CD14-positive monocyte (primary cell): Measurements from ENCODE around the gene DNLZ. TPM values are rescaled to one million over a fixed set of nuclear protein-coding genes. Genes with fewer than 3 reads are reported as not detected.

Source experiments
- DNase-seq, 3 donors: peaks; one replicate each; pipeline ENCODE4 v3.0.0-alpha.2; 2011 to 2022
- H2AFZ ChIP-seq: 2 replicates; pipeline ENCODE4 v1.6.0; 2012; ENCODE audit warnings: mild to moderate bottlenecking, low read depth, low read length, inconsistent platforms; ENCODE audit not compliant: insufficient read depth, poor library complexity, severe bottlenecking
- H3K27ac ChIP-seq, 2 donors: 1 replicate in 1 of 2; 2 replicates in 1 of 2; pipeline ENCODE4 v1.5.1; 2012 to 2013; ENCODE audit warnings: low read length in 2 of 2, control low read depth in 1 of 2, inconsistent platforms in 1 of 2, low read depth in 1 of 2, mild to moderate bottlenecking in 1 of 2
- H3K27me3 ChIP-seq, 2 donors: one replicate each; pipeline versions ENCODE4 v1.6.0 to v1.6.1; 2011 to 2013; ENCODE audit warnings: low read length in 2 of 2; ENCODE audit not compliant: control insufficient read depth in 2 of 2, insufficient read depth in 2 of 2
- H3K36me3 ChIP-seq, 2 donors: replicated peaks in 1 of 2; 1 replicate in 1 of 2; 2 replicates in 1 of 2; pipeline versions ENCODE4 v1.5.1 to v1.6.1; 2012 to 2013; ENCODE audit warnings: low read length in 2 of 2, control low read depth in 1 of 2, inconsistent platforms in 1 of 2, mild to moderate bottlenecking in 1 of 2; ENCODE audit not compliant: insufficient read depth in 2 of 2, control insufficient read depth in 1 of 2
- H3K4me1 ChIP-seq, 2 donors: 1 replicate in 1 of 2; 2 replicates in 1 of 2; pipeline versions ENCODE4 v1.5.1 to v1.6.1; 2012 to 2013; ENCODE audit warnings: low read length in 2 of 2, control low read depth in 1 of 2, inconsistent platforms in 1 of 2, mild to moderate bottlenecking in 1 of 2, moderate library complexity in 1 of 2; ENCODE audit not compliant: insufficient read depth in 2 of 2, control insufficient read depth in 1 of 2
- H3K4me2 ChIP-seq: replicated peaks from 2 replicates; pipeline ENCODE3; 2012; ENCODE audit warnings: low read length, moderate library complexity, mild to moderate bottlenecking; ENCODE audit not compliant: poor library complexity, severe bottlenecking; ENCODE audit errors: extremely low read depth
- H3K4me3 ChIP-seq, 3 experiments: fragments of 200-600 bp in 1 of 3; sonication (generic) in 1 of 3; replicated peaks in 1 of 3; 1 replicate in 2 of 3; 2 replicates in 1 of 3; pipeline ENCODE4 v1.5.1; 2011 to 2013; ENCODE audit warnings: low read length in 3 of 3, mild to moderate bottlenecking in 3 of 3, control low read depth in 2 of 3, low read depth in 2 of 3, inconsistent platforms in 1 of 3, moderate library complexity in 1 of 3
- H3K79me2 ChIP-seq: 2 replicates; pipeline ENCODE4 v1.6.0; 2012; ENCODE audit warnings: mild to moderate bottlenecking, control low read depth, inconsistent platforms, low read length, moderate library complexity; ENCODE audit not compliant: insufficient read depth
- H3K9ac ChIP-seq: 2 replicates; pipeline ENCODE4 v1.6.0; 2017; ENCODE audit warnings: low read length, mild to moderate bottlenecking; ENCODE audit not compliant: insufficient read depth, poor library complexity, severe bottlenecking
- H3K9me3 ChIP-seq, 2 donors: replicated peaks in 1 of 2; 1 replicate in 1 of 2; 2 replicates in 1 of 2; pipeline versions ENCODE4 v1.5.1 to v1.6.1; 2012 to 2013; ENCODE audit warnings: low read length in 2 of 2, control low read depth in 1 of 2; ENCODE audit not compliant: control insufficient read depth in 1 of 2, insufficient read depth in 1 of 2
- H4K20me1 ChIP-seq: 2 replicates; pipeline ENCODE4 v1.6.0; 2012; ENCODE audit warnings: mild to moderate bottlenecking, low read length, control low read depth, moderate library complexity; ENCODE audit not compliant: insufficient read depth
- H3K27ac Mint-ChIP-seq, 7 donors: one replicate each; pipeline ENCODE4 v1.8.0; 2020; ENCODE audit warnings: mild to moderate bottlenecking in 7 of 7, mixed read lengths in 7 of 7, moderate library complexity in 6 of 7, inconsistent platforms in 2 of 7
- H3K27me3 Mint-ChIP-seq, 3 donors: one replicate each; pipeline ENCODE4 v1.8.0; 2021 to 2022; ENCODE audit warnings: low read depth in 3 of 3, mild to moderate bottlenecking in 3 of 3, mixed read lengths in 3 of 3, moderate library complexity in 3 of 3, inconsistent platforms in 1 of 3
- H3K36me3 Mint-ChIP-seq, 2 donors: one replicate each; pipeline ENCODE4 v1.8.0; 2020; ENCODE audit warnings: mixed read lengths in 2 of 2, inconsistent platforms in 1 of 2, mild to moderate bottlenecking in 1 of 2
- H3K4me1 Mint-ChIP-seq: one replicate; pipeline ENCODE4 v1.8.0; 2020; ENCODE audit warnings: mild to moderate bottlenecking, mixed read lengths
- H3K4me3 Mint-ChIP-seq, 2 donors: one replicate each; pipeline ENCODE4 v1.8.0; 2020; ENCODE audit warnings: mild to moderate bottlenecking in 2 of 2, mixed read lengths in 2 of 2, moderate library complexity in 1 of 2
- H3K9me3 Mint-ChIP-seq, 7 donors: one replicate each; pipeline ENCODE4 v1.8.0; 2020 to 2022; ENCODE audit warnings: mixed read lengths in 7 of 7, mild to moderate bottlenecking in 6 of 7, moderate library complexity in 6 of 7, inconsistent platforms in 2 of 7
- CTCF ChIP-seq: fragments of 200-600 bp; IDR thresholded peaks from one replicate; pipeline ENCODE4 v1.8.0; 2022; ENCODE audit warnings: antibody characterized with exemption, mild to moderate bottlenecking
- WGBS: methylation state at CpG from one replicate; pipeline ENCODE4 v1.1.5; 2013; ENCODE audit warnings: missing lambda C conversion rate; ENCODE audit not compliant: insufficient coverage; 5-methylcytosine and 5-hydroxymethylcytosine counted together
- intact Hi-C, 2 donors: fragments of 100-400 bp; cut with micrococcal nuclease; formaldehyde crosslinking; loops; one replicate each; pipeline versions ENCODE4 v1.15.0 to v1.15.1; 2023
- polyA plus RNA-seq, 3 donors: library from polyadenylated mRNA; depleted of rRNA in 1 of 3; unstranded in 2 of 3; stranded (reverse) in 1 of 3; fragments of 300-500 nt in 2 of 3; fragments of >200 nt in 1 of 3; fragmentation: Illumina TruSeq in 2 of 3; gene quantifications; 1 replicate in 2 of 3; 2 replicates in 1 of 3; pipeline ENCODE4 v1.2.3, GENCODE V29; 2012 to 2021

Gene DNLZ
- polyA plus RNA-seq, 3 donors = 5.1 to 20.5 (median 10.5) TPM

GRCh38 chr9:136370687-136371532 is 7.4 kb upstream of the DNLZ start:
- H3K27me3 ChIP-seq = no peaks in the 10 kb centered on the region
- no peak overlapping the region for H2AFZ ChIP-seq
- H3K4me1 Mint-ChIP-seq = peaks cover 26% of the 10 kb centered on the region
- H3K79me2 ChIP-seq = peaks cover 25% of the 10 kb centered on the region
- H3K9me3 ChIP-seq = no peaks in the 10 kb centered on the region
- H3K36me3 ChIP-seq = peaks cover 49 to 57% of the 10 kb centered on the region in 2 donors
- no peak overlapping the region for H3K4me3 Mint-ChIP-seq
- H3K27ac Mint-ChIP-seq = no peak overlapping the region
- no peak for DNase-seq
- no peaks in the 10 kb centered on the region for H3K27me3 Mint-ChIP-seq
- no peak overlapping the region for H3K4me2 ChIP-seq
- no peak overlapping the region for H3K9ac ChIP-seq
- peaks cover 25 to 52% of the 10 kb centered on the region in 2 donors for H3K36me3 Mint-ChIP-seq
- WGBS = 98% methylated on average over 53 of the region's 54 CpGs
- no peak overlapping the region for H3K4me3 ChIP-seq
- intact Hi-C loops = no loop called here
- peaks cover 30 to 41% of the 10 kb centered on the region in 2 donors for H3K4me1 ChIP-seq
- no peak for TF ChIP-seq CTCF
- peaks cover 40% of the 10 kb centered on the region for H4K20me1 ChIP-seq
- H3K27ac ChIP-seq = no peak overlapping the region
- H3K9me3 Mint-ChIP-seq = no peaks in the 10 kb centered on the region

- Mint-ChIP-seq H3K36me3 (peaks cover 25 to 46% of the 10 kb centered on the region in 2 donors), H3K4me3 (no peak overlapping the region), H3K27ac (no peak overlapping the region), H3K9me3 (no peaks in the 10 kb centered on the region), H3K4me1 (peaks cover 32% of the 10 kb centered on the region), H3K27me3 (no peaks in the 10 kb centered on the region)
- no peak for DNase-seq
- H4K20me1 ChIP-seq = peaks cover 40% of the 10 kb centered on the region
- peaks cover 49 to 57% of the 10 kb centered on the region in 2 donors for H3K36me3 ChIP-seq
- H2AFZ ChIP-seq = no peak overlapping the region
- H3K9ac ChIP-seq = no peak overlapping the region
- no peaks in the 10 kb centered on the region for H3K27me3 ChIP-seq
- no peak overlapping the region for H3K27ac ChIP-seq
- H3K4me2 ChIP-seq = no peak overlapping the region
- peaks cover 38 to 50% of the 10 kb centered on the region in 2 donors for H3K4me1 ChIP-seq
- TF ChIP-seq CTCF = no peak
- no peaks in the 10 kb centered on the region for H3K9me3 ChIP-seq
- peaks cover 25% of the 10 kb centered on the region for H3K79me2 ChIP-seq
- H3K4me3 ChIP-seq = no peak overlapping the region
- intact Hi-C loops = no loop called here
- 97% methylated on average over 16 of the region's 19 CpGs for whole genome bisulfite sequencing
Measured at GRCh38 chr9:136370037-136370436, 6.5 kb upstream of the DNLZ start.
